ENCODE data around the gene SLX4IP. TPM values are rescaled to one million over a fixed set of nuclear protein-coding genes. Genes with fewer than 3 reads are reported as not detected.

SLX4IP gene
- total and polyA plus RNA-seq, 12 donors = 2.8 to 8.2 (median 4.8) TPM

DNA sequence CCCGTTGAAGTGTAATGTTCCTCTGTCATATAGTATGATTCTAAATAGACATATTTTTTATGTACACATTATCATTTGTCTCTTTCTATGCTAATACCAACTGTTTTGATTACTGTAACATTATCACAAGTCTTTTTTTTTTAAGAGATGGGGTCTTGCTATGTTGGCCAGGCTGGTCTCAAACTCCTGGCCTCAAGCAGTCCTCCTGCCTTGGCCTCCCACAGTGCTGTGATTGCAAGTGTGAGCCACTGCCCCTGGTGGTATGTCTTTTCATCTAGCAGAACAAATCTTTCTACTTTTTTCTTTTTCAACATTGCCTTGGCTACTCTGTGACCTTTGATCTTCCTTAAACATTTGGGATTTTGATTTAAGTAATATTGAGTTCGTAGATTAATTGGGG, 57.7 kb downstream of the SLX4IP start:
- DNase-seq = no peak
- Histone ChIP-seq H3K9me3 (replicated peaks in 1 of 3) (no peaks in the 10 kb centered on the region), H3K36me3 (replicated peaks in 1 of 2) (no peaks in the 10 kb centered on the region), H3K4me1 (replicated peaks in 1 of 2) (no peaks in the 10 kb centered on the region), H3K4me3 (no peak overlapping the region), H3K27ac (no peak overlapping the region), H3K27me3 (no peaks in the 10 kb centered on the region)
- intact Hi-C loops (cut with DNase I) = no loop called here
- 96 to 99% (median 97%) methylated on average over 2 of the region's 2 CpGs for whole genome bisulfite sequencing, 4 donors
- TF ChIP-seq, protein P1, sequence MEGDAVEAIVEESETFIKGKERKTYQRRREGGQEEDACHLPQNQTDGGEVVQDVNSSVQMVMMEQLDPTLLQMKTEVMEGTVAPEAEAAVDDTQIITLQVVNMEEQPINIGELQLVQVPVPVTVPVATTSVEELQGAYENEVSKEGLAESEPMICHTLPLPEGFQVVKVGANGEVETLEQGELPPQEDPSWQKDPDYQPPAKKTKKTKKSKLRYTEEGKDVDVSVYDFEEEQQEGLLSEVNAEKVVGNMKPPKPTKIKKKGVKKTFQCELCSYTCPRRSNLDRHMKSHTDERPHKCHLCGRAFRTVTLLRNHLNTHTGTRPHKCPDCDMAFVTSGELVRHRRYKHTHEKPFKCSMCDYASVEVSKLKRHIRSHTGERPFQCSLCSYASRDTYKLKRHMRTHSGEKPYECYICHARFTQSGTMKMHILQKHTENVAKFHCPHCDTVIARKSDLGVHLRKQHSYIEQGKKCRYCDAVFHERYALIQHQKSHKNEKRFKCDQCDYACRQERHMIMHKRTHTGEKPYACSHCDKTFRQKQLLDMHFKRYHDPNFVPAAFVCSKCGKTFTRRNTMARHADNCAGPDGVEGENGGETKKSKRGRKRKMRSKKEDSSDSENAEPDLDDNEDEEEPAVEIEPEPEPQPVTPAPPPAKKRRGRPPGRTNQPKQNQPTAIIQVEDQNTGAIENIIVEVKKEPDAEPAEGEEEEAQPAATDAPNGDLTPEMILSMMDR (IDR thresholded peaks at IDR 0.05) = no peak
- no peak for TF ChIP-seq POLR2A (IDR thresholded peaks at IDR 0.05)

DNA sequence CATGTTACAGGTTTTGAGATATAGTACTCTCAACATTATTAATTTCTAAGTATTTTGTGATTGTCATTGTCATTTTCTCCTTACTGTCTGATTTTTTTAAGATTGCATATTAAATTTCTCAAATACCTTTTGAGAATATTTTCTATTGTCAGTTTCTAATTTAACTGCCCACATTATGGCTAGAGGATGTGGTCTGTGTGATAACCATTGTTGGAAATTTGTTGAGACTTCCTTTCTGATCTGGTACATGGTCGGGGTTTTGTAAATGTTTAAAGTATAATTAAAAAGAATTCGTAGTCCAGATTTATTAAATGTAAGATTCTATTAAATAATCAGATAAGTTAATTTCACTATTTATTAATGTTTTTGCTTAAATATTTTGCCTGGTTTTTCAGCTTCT, 60.1 kb downstream of the SLX4IP start:
- intact Hi-C loops (cut with DNase I) = no loop called here
- no peak for DNase-seq

DNA sequence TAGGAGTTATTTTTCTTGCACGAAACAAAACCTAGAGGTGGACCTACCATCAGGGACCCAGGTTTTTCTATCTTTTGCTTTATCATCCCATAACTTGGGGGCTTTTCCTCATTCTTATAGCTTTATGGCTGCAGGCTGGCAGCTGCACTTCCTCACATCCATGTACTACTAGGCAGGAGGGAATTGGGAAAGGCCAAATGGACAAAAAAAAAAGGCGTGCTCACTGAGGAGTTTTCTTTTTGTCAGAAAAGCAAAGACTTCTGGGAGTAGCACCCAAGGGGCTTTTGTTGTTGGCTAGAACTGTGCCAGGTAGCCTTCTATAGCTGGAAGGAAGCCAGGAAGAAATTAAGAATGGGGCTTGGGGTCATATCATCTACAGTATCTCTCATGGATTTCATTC, 61.4 kb downstream of the SLX4IP start:
- Histone ChIP-seq H3K9me3 (replicated peaks in 1 of 3) (no peaks in the 10 kb centered on the region), H3K27me3 (no peaks in the 10 kb centered on the region), H3K27ac (no peak overlapping the region), H3K36me3 (replicated peaks in 1 of 2) (no peaks in the 10 kb centered on the region), H3K4me3 (no peak overlapping the region), H3K4me1 (replicated peaks in 1 of 2) (no peaks in the 10 kb centered on the region)
- no peak for DNase-seq
- intact Hi-C loops (cut with DNase I) = no loop called here
- 87 to 98% (median 93%) methylated on average over 2 of the region's 2 CpGs for WGBS, 4 donors
- TF ChIP-seq, protein P1 (IDR thresholded peaks at IDR 0.05) = no peak
- no peak for TF ChIP-seq POLR2A (IDR thresholded peaks at IDR 0.05)

More for the DNA sequence above, 60.1 kb downstream of the SLX4IP start:
- Histone ChIP-seq H3K27ac (no peak overlapping the region), H3K4me1 (replicated peaks in 1 of 2) (no peaks in the 10 kb centered on the region), H3K36me3 (replicated peaks in 1 of 2) (no peaks in the 10 kb centered on the region), H3K27me3 (no peaks in the 10 kb centered on the region), H3K9me3 (replicated peaks in 1 of 3) (no peaks in the 10 kb centered on the region), H3K4me3 (no peak overlapping the region)
- TF ChIP-seq, protein P1 (IDR thresholded peaks at IDR 0.05) = no peak
- no peak for TF ChIP-seq POLR2A (IDR thresholded peaks at IDR 0.05)
- WGBS, 4 donors = 72 to 89% (median 77%) methylated on average over 2 of the region's 2 CpGs

DNA sequence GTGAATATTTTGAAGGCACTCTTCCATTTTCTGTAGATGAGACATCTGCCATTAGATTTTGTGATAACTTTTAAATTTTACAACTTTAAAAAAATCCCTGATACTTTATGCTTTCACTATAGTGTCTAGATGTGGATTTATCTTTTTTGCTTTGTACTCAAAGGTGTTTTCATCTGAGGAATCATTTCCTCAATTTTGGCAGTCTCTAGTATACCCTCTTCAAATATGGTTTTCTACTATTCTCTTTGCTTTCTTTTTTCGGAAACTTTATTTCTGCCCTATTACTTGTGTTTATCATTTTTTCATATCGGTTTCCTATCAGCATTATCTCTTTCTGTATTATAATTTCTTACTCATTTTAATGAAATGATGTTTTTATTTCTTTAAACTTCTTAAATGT, 62.2 kb downstream of the SLX4IP start:
- H3K36me3 ChIP-seq (replicated peaks in 1 of 2) = no peaks in the 10 kb centered on the region
- H3K9me3 ChIP-seq (replicated peaks in 1 of 3) = no peaks in the 10 kb centered on the region
- TF ChIP-seq POLR2A (IDR thresholded peaks at IDR 0.05) = no peak
- TF ChIP-seq, protein P1 (IDR thresholded peaks at IDR 0.05) = no peak
- H3K4me1 ChIP-seq (replicated peaks in 1 of 2) = no peaks in the 10 kb centered on the region
- 95 to 100% (median 96%) methylated on average over 2 of the region's 2 CpGs for WGBS, 4 donors
- H3K4me3 ChIP-seq = no peak overlapping the region
- H3K27ac ChIP-seq = no peak overlapping the region
- intact Hi-C loops (cut with DNase I) = no loop called here
- no peaks in the 10 kb centered on the region for H3K27me3 ChIP-seq
- no peak for DNase-seq

All from adrenal gland (tissue), 12 donors.